ENCODE measurements around the gene PM20D2. TPM values are rescaled to one million over a fixed set of nuclear protein-coding genes. Genes with fewer than 3 reads are reported as not detected.

Gene PM20D2
- total RNA-seq (2022; extraction: Qiagen RNA extraction), result 10.0 to 15.1 TPM (median 13.7 TPM) in 5 replicates

GRCh38 chr6:89145956-89146717 is at the start of gene PM20D2:
Gene PM20D2, plus strand, starts transcription at chr6:89146055. Its CDS starts 90 bp downstream, at chr6:89146145.

GRCh38 chr6:89117211-89118108 is 28.4 kb upstream of the PM20D2 start, which contains the start of gene SRSF12:
Gene SRSF12, minus strand, starts transcription at chr6:89118071. Its CDS starts 184 bp downstream, at chr6:89117887.

Other genes starting within 250 kb of the PM20D2 start
- gene RNGTT, start 182.4 kb upstream of the PM20D2 start, total RNA-seq (2022; extraction: Qiagen RNA extraction), result 6.7 to 10.7 TPM (median 8.8 TPM) in 5 replicates
- 19.0 to 29.5 TPM (median 27.4 TPM) in 5 replicates for gene PNRC1, start 65.3 kb upstream of the PM20D2 start, total RNA-seq (2022; extraction: Qiagen RNA extraction)
- gene SRSF12, start 28.0 kb upstream of the PM20D2 start, total RNA-seq (2022; extraction: Qiagen RNA extraction), result 0.82 to 1.5 TPM (median 1.3 TPM) in 5 replicates
- not detected in 5 replicates for gene GABRR1, start 71.3 kb downstream of the PM20D2 start, total RNA-seq (2022; extraction: Qiagen RNA extraction)
- 0.05 to 0.13 TPM in 2 of 5 replicates, not detected in the others for gene GABRR2, start 169.2 kb downstream of the PM20D2 start, total RNA-seq (2022; extraction: Qiagen RNA extraction)
- gene UBE2J1, start 206.7 kb downstream of the PM20D2 start, total RNA-seq (2022; extraction: Qiagen RNA extraction), result 12.2 to 16.7 TPM (median 14.2 TPM) in 5 replicates